Activated CD4-positive, alpha-beta T cell treated with anti-CD3 and anti-CD28 coated beads, Interleukin-2, amount 50 U/mL, for 1 hour (primary cell): ENCODE results near the gene RANBP1.

Experiments
- DNase-seq: peaks from one replicate; pipeline ENCODE4 v3.0.0-alpha.2; 2020

Gene RANBP1

GRCh38 chr22:20125201-20126174 is 9.6 kb downstream of the RANBP1 start:
- no peak for DNase-seq

- DNase-seq: no peak
Measured at GRCh38 chr22:20126284-20127029, 10.6 kb downstream of the RANBP1 start.

GRCh38 chr22:20127318-20127868 is 11.5 kb downstream of the RANBP1 start:
- DNase-seq: no peak

GRCh38 chr22:20127869-20128618 is 12.1 kb downstream of the RANBP1 start:
- no peak for DNase-seq

GRCh38 chr22:20128619-20128901 is 12.7 kb downstream of the RANBP1 start:
- no peak for DNase-seq

GRCh38 chr22:20128902-20129746 is 13.2 kb downstream of the RANBP1 start:
- DNase-seq: peak; percentile 59

GRCh38 chr22:20129747-20130014 is 13.8 kb downstream of the RANBP1 start:
- DNase-seq: no peak

GRCh38 chr22:20130319-20130718 is 14.4 kb downstream of the RANBP1 start:
- DNase-seq: no peak

GRCh38 chr22:20130731-20131596 is 15.1 kb downstream of the RANBP1 start:
- peak; percentile 79 for DNase-seq

GRCh38 chr22:20131597-20131858 is 15.6 kb downstream of the RANBP1 start, which contains the start of gene ZDHHC8:
Gene ZDHHC8, plus strand, starts transcription at chr22:20131804. Its CDS starts 144 bp downstream, at chr22:20131948.
- peak; percentile 44 for DNase-seq

- no peak for DNase-seq
Measured at GRCh38 chr22:20131859-20132685, 16.2 kb downstream of the RANBP1 start.

GRCh38 chr22:20132686-20133246 is 16.9 kb downstream of the RANBP1 start:
- DNase-seq: no peak

GRCh38 chr22:20133930-20134549 is 18.1 kb downstream of the RANBP1 start:
- no peak for DNase-seq

- no peak for DNase-seq
Measured at GRCh38 chr22:20135265-20135664, 19.4 kb downstream of the RANBP1 start.

GRCh38 chr22:20135806-20136602 is 20.1 kb downstream of the RANBP1 start:
- DNase-seq: no peak

- DNase-seq: no peak
Measured at GRCh38 chr22:20136603-20136873, 20.6 kb downstream of the RANBP1 start.

GRCh38 chr22:20137113-20137512 is 21.2 kb downstream of the RANBP1 start:
- DNase-seq: no peak

- DNase-seq: no peak
Measured at GRCh38 chr22:20137671-20138416, 21.9 kb downstream of the RANBP1 start.

- DNase-seq: no peak
Measured at GRCh38 chr22:20138417-20138738, 22.5 kb downstream of the RANBP1 start.
